HG03196 (cell line): ENCODE measurements around the gene EGLN2.
A peak's percentile ranks its signal among the peaks of the same experiment; 100 is the strongest.
"Not testable (repeated sequence)": the region's sequence is repeated elsewhere in the genome, so short reads cannot be mapped to it uniquely, and the experiment has no call there.

Experiments
- ATAC-seq: cut with Tn5 transposase; IDR thresholded peaks from one replicate; pipeline ENCODE4 v1.9.1; 2021; ENCODE audit not compliant: unreplicated experiment

The EGLN2 gene

GRCh38 chr19:40801426-40802299, 2.7 kb downstream of the EGLN2 start:
- no peak for ATAC-seq

DNA sequence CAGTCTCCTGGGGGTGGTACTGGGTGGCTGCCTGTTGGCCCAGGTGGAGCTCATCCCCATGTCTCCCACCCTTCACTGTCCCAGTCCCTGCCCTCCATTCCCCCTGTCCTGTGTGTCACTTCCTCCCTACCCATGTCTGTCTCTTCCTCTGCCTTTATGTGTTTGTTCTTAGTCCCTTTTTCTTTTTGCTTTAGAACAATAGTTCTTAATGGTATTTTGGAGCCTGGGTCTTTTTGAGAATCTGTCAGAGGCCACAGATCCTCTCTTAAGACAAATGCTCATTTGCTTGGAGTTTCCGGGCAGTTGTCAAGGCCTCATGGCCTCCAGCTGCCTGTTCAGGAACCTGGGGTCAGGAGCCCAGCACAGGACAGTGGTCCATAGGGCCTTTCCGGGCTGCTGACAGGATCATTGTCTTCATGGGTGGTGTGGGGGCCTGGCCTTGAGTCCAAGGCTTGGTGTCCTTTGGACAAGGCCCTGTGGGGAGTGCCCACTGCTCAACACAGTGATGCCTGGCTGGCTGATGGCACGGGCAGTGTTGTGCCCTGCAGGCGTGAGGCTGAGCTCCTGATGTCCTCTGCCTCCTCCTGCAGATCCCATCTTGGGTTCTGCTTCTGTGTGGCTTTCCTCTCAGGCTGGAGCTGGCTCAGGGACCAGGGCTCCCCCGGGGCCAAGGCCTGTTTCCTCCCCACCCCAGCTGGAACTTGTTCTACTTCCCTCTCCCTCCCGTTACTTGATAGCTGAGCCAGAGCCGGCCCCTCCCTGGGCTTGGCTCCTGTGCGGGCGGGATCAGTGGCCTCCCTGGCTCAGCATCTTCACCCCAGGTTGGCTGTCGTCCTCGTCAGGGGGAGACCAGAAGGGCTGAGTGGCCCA, 3.5 kb downstream of the EGLN2 start:
- no peak for ATAC-seq

- no peak for ATAC-seq
Measured at GRCh38 chr19:40803170-40803856, 4.3 kb downstream of the EGLN2 start.

GRCh38 chr19:40803857-40804782, 5.1 kb downstream of the EGLN2 start:
- ATAC-seq, result no peak

DNA sequence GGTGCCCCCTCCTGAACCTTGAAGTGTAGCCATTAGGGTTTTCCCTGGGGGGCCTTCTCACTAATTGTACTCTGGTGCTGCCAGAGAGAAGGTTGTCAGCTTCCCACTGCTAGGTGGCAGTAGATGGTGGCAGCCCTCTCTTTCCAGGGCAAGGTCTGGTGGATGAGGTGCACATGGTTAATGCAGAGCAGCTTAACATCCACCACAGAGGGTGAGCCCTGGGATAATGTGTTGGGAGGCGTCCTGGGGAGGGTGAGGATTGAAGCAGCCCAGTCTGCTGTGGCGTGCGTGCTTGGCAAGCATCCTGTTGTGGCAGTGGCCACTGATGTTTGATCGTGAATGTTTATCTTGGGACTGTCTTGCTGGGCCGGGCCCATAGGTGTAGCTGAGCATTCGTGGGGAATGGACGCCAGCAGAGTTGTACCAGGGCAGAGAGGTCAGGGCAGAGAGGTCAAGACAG, 5.8 kb downstream of the EGLN2 start:
- no peak for ATAC-seq

DNA sequence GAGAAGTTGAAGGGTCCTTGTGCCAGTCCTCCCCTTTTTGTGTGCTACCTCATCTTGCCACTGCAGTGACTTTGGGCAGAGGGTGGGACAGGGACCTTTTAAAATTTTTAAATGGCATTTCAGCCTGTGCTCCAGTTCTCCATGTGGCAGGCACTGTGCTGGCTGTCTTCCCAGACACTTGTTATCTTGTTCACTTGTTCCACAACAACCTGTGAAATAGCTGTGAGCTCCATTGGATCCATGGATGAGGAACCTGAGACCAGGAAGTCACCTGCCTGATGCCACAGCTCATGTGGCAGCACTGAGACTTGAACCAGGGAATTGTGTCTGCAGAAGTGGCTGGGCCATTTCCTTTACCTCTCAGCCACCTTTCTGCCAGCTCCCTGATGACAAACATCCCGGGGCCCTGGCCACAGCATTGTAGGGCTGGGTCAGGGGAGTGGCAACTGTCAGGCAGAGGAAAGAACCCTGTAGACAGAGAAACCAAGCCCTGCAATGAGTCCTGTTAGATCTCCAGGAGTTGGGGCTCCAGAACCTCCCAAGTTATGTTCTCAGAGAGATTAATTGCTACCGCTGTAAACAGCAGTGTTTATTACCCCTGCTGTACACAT, 6.4 kb downstream of the EGLN2 start:
- ATAC-seq, result no peak

- ATAC-seq, result no peak
Measured at GRCh38 chr19:40806423-40807146, 7.6 kb downstream of the EGLN2 start.

DNA sequence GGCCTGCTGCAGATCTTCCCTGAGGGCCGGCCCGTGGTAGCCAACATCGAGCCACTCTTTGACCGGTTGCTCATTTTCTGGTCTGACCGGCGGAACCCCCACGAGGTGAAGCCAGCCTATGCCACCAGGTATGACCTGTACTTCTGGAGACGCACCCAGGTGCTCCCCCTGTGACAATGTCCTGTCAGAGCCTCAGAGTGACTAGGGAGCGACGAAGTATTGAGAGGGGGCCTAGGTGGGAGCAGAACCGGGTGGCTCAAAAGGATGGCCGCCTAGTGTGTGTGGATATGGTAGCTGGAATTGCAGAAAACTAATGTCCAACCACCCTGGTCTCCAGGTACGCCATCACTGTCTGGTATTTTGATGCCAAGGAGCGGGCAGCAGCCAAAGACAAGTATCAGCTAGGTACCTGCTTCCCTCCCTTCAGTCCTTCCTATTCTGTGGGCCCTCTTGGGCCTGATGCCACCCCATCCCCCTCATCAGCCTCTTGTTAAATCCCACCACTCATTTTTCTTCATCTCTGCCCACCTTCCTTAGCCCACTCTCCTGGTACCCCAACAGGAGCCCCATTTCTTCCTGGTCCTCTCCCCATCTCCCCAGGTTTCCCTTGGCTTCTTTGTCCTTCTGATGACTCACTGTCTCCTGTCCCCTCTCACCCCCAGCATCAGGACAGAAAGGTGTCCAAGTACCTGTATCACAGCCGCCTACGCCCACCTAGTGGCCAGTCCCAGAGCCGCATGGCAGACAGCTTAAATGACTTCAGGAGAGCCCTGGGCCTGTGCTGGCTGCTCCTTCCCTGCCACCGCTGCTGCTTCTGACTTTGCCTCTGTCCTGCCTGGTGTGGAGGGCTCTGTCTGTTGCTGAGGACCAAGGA, 8.4 kb downstream of the EGLN2 start:
- no peak for ATAC-seq

GRCh38 chr19:40808021-40808325, 9.0 kb downstream of the EGLN2 start:
- no peak for ATAC-seq

- ATAC-seq, result no peak
Measured at GRCh38 chr19:40808497-40808896, 9.5 kb downstream of the EGLN2 start.

DNA sequence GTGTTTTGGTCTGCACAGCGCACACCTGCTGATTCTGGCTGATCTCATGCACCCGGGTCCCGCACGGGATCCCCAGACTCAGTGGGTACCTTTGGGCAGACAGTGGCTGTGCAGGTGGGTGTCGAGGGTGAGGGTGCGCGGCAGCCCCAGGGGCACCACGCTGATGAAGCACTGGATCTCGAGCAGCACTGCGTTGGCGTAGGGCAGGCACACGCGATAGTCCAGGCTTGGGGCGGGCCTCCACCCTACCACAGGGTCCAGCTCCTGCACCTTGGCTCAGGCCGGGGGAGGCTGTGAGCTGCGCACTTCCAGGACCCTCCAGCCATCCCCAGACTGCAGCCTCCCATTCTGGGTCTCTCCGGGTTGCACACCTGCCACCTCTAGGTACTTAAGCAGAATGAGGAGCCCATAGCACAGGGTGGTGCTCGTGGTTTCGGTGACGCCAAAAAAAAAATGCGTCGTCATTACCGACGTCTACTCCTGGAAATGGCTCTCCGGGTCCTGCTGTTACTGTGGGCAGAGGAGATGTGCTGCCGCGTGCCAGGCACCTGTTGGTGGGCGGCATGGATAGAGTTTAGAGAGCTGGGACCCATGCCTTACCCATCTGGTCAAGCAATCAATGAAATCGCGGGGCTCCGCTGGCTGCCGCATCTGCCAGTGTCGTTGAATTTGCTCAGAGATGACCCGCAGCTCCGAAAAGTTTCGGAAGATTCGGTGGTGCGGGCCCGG, 10.5 kb downstream of the EGLN2 start:
- ATAC-seq, result no peak

DNA sequence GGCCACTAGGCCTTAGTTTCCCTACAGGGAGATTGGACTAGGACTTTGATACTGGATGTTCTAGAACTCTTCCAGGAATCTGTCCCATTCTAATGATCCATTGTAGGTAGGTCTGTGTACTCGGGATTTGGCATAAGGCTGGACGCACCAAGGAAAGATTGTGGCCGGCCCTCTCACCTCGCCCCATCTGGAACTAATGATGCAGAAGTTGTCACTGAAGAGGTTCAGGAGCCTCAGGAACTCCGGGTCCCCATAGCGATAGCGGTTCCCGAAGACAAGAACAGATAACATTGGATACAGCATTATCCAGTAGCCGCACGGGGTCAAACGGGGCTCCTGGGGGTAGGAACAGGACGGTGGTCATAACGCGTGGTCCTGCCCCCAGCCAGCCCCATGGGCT, 11.2 kb downstream of the EGLN2 start:
- no peak for ATAC-seq

GRCh38 chr19:40810649-40811408, 11.8 kb downstream of the EGLN2 start:
- ATAC-seq, result peak; percentile 51

DNA sequence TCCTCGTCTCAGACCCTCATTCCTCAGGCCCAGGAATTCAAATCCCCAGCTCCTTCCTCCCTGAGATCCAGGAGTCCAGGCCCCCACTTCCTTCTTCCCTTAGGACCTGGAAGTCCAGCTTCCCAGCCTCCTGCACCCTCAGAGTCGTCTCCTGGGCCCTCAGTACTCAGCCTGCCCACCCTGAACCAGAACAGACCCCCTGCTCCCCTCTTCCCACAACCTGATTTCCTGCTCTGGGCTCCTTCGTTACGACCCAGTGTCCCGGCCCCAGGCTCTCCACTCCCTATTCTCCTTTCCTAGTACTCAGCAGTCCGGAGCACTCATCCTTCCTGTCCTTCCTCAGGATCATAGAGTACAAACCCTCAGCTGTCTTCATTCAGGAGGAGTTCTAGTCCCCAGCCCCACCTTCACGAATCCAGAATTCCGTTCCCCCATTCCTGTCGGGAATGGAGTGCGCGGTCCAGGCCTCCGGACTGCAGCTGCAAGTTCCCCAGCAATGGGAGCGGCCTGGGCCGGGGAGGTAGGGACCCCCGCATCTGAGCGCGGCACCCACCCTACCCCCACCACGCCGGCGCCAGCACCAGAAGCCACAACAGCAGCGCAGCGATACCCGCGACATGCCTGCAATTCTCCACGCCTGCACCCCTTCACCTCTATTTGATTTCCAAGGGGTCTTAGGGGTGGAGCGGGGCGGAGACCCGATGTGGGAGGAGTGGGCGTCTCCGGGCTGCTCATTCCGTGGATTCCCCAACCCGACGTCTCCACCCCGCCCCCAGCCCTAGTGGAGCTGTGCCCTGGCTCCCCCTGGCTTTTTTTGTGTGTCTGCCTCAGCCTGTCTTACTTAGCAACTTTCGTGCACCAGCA, 12.7 kb downstream of the EGLN2 start:
- no peak for ATAC-seq

GRCh38 chr19:40812571-40812970, 13.6 kb downstream of the EGLN2 start:
- not testable (repeated sequence) for ATAC-seq

GRCh38 chr19:40813182-40813581, 14.2 kb downstream of the EGLN2 start:
- no peak for ATAC-seq
